Glomerular endothelial cell (primary cell): ENCODE measurements around the gene GUF1. TPM values are rescaled to one million over a fixed set of nuclear protein-coding genes. Genes with fewer than 3 reads are reported as not detected.
"Not testable (repeated sequence)": the region's sequence is repeated elsewhere in the genome, so short reads cannot be mapped to it uniquely, and the experiment has no call there.

Experiments used
- DNase-seq: peaks from one replicate; pipeline ENCODE4 v3.0.0-alpha.2; 2011; ENCODE audit warnings: low read depth, low spot score; ENCODE audit errors: extremely low read depth
- total RNA-seq: library from RNA; depleted of rRNA; stranded (reverse); fragments of >200 nt; gene quantifications from 2 replicates; pipeline ENCODE4 v1.2.3, GENCODE V29; 2015

The GUF1 gene
- total RNA-seq, 1 donor from 2014 or later: 10.7 TPM

- no peak for DNase-seq
Measured at GRCh38 chr4:44701037-44701436, 22.8 kb downstream of the GUF1 start.

- no peak for DNase-seq
Measured at GRCh38 chr4:44704673-44705072, 26.5 kb downstream of the GUF1 start.

- no peak for DNase-seq
Measured at GRCh38 chr4:44713125-44713524, 34.9 kb downstream of the GUF1 start.

- DNase-seq: no peak
Measured at GRCh38 chr4:44716597-44716996, 38.4 kb downstream of the GUF1 start.

GRCh38 chr4:44720371-44720770 is 42.2 kb downstream of the GUF1 start:
- DNase-seq: no peak

- no peak for DNase-seq
Measured at GRCh38 chr4:44722001-44722400, 43.8 kb downstream of the GUF1 start.

- DNase-seq: no peak
Measured at GRCh38 chr4:44725166-44725565, 46.9 kb downstream of the GUF1 start.

- no peak for DNase-seq
Measured at GRCh38 chr4:44725726-44726037, 47.5 kb downstream of the GUF1 start.

- peak; percentile 51 for DNase-seq
Measured at GRCh38 chr4:44726038-44726871, 48.0 kb downstream of the GUF1 start, which contains the start of gene GNPDA2. Gene GNPDA2 (minus strand): TSS chr4:44726556. CDS start chr4:44722207, 4,349 bp downstream.

- DNase-seq: no peak
Measured at GRCh38 chr4:44727471-44727870, 49.3 kb downstream of the GUF1 start.

GRCh38 chr4:44728694-44729093 is 50.5 kb downstream of the GUF1 start:
- DNase-seq: not testable (repeated sequence)

- DNase-seq: no peak
Measured at GRCh38 chr4:44736900-44737299, 58.7 kb downstream of the GUF1 start.

GRCh38 chr4:44738615-44739014 is 60.4 kb downstream of the GUF1 start:
- no peak for DNase-seq

- no peak for DNase-seq
Measured at GRCh38 chr4:44740201-44740600, 62.0 kb downstream of the GUF1 start.

Other genes with a start within 250 kb of the GUF1 start
- gene KCTD8, start 229.6 kb upstream of the GUF1 start, total RNA-seq: 0.35 TPM in 1 of 2 replicates, not detected in the other
- not detected in 2 replicates for gene YIPF7, start 26.8 kb upstream of the GUF1 start, total RNA-seq
- gene GNPDA2, start 48.1 kb downstream of the GUF1 start, total RNA-seq: 12.5 and 15.0 TPM in 2 replicates